Upper lobe of left lung (tissue), 6 donors: Measurements from ENCODE around the gene GLT8D2. TPM values are rescaled to one million over a fixed set of nuclear protein-coding genes. Genes with fewer than 3 reads are reported as not detected.

Experiments
- ATAC-seq, 2 donors: fragments of 200-7000 bp; cut with Tn5 transposase; one replicate each; pipeline ENCODE4 v1.9.1; 2022; ENCODE audit warnings: mild to moderate bottlenecking in 2 of 2, moderate library complexity in 2 of 2; ENCODE audit not compliant: low FRiP score in 2 of 2
- DNase-seq, 2 donors: peaks; one replicate each; pipeline ENCODE4 v3.0.0-alpha.2; 2019 to 2020
- H3K27ac ChIP-seq, 4 donors: fragments of 200-600 bp; sonication (generic); one replicate each; pipeline ENCODE4 v1.5.1; 2016 to 2019
- H3K27me3 ChIP-seq, 4 donors: fragments of 200-600 bp; sonication (generic); one replicate each; pipeline ENCODE4 v1.5.1; 2017 to 2019
- H3K36me3 ChIP-seq, 4 donors: fragments of 200-600 bp; sonication (generic); one replicate each; pipeline ENCODE4 v1.5.1; 2016 to 2019
- H3K4me1 ChIP-seq, 4 donors: fragments of 200-600 bp; sonication (generic); one replicate each; pipeline ENCODE4 v1.5.1; 2018 to 2019
- H3K4me3 ChIP-seq, 4 donors: fragments of 200-600 bp; sonication (generic); one replicate each; pipeline ENCODE4 v1.5.1; 2017 to 2019; ENCODE audit warnings: mild to moderate bottlenecking in 2 of 4, moderate library complexity in 1 of 4
- H3K9me3 ChIP-seq, 4 donors: fragments of 200-600 bp; sonication (generic); one replicate each; pipeline ENCODE4 v1.5.1; 2018 to 2019
- EP300 ChIP-seq, 4 donors: sonication (generic); formaldehyde crosslinking; IDR thresholded peaks; one replicate each; pipeline ENCODE4 v1.5.1; 2017; ENCODE audit warnings: antibody characterized with exemption in 4 of 4, control low read depth in 2 of 4
- POLR2A ChIP-seq, 4 donors: fragments of 450-650 bp; IDR thresholded peaks; one replicate each; pipeline ENCODE4 v1.5.1; 2016 to 2017; ENCODE audit warnings: antibody characterized with exemption in 4 of 4, mild to moderate bottlenecking in 2 of 4
- POLR2AphosphoS5 ChIP-seq, 2 donors: sonication (generic); formaldehyde crosslinking; IDR thresholded peaks; one replicate each; pipeline ENCODE4 v1.5.1; 2017; ENCODE audit warnings: antibody characterized with exemption in 2 of 2
- WGBS, 2 donors: methylation state at CpG; one replicate each; pipeline ENCODE4 v1.1.5; 2017 to 2018; 5-methylcytosine and 5-hydroxymethylcytosine counted together
- total RNA-seq, 6 donors: library from RNA; depleted of rRNA in 4 of 6; stranded (reverse); fragments of >200 nt in 4 of 6; gene quantifications; one replicate each; pipeline versions ENCODE4 v1.1.0 to v1.2.1, GENCODE V29; 2016 to 2021
- TF ChIP-seq, protein P1 (sequence below), 6 experiments: fragments of 450-650 bp in 4 of 6; fragments of 200-600 bp in 2 of 6; sonication (generic) in 2 of 6; IDR thresholded peaks; one replicate each; pipeline ENCODE4 v1.5.1; 2016 to 2019; ENCODE audit warnings: antibody characterized with exemption in 6 of 6
- donor health status: DM: no; HTN: no; CAD: no; lungs with moderate emphysema.
- donor health status: DM: no; HTN: yes; CAD: no; lungs with severe emphysema.

GLT8D2 gene
- total RNA-seq, 6 donors from 2014 or later = 2.4 to 9.5 (median 5.3) TPM; not detected in 1

DNA sequence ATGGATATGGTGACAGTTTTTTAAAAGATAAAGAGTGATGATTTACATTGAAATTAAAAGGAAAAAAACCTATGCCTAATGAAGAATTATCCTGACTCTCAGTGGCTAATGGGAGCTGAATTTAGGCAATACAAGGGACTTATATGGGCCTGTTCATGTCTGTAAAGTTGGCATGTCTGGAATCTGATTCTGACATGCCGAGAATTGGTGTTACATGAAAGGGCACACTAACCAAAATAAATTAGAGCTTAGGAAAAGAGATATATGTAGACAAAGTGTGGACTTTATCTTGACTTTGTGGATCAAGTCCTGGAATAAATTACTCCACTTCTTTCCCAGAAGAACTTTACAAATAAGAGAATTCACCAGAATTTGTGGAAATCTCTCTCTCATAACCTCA, 83.3 kb downstream of the GLT8D2 start:
- DNase-seq (no peak), ATAC-seq (no peak)
- H3K9me3 ChIP-seq = no peaks in the 10 kb centered on the region
- peak overlapping the region; percentile 79 to 93 (median 86) for H3K4me3 ChIP-seq
- H3K27ac ChIP-seq = peak overlapping the region; percentile 95 to 97 (median 96)
- H3K27me3 ChIP-seq = no peaks in the 10 kb centered on the region
- TF ChIP-seq POLR2AphosphoS5 (IDR thresholded peaks at IDR 0.05) (no peak), POLR2A (IDR thresholded peaks at IDR 0.05) (no peak), EP300 (IDR thresholded peaks at IDR 0.05) (no peak)
- TF ChIP-seq, protein P1, sequence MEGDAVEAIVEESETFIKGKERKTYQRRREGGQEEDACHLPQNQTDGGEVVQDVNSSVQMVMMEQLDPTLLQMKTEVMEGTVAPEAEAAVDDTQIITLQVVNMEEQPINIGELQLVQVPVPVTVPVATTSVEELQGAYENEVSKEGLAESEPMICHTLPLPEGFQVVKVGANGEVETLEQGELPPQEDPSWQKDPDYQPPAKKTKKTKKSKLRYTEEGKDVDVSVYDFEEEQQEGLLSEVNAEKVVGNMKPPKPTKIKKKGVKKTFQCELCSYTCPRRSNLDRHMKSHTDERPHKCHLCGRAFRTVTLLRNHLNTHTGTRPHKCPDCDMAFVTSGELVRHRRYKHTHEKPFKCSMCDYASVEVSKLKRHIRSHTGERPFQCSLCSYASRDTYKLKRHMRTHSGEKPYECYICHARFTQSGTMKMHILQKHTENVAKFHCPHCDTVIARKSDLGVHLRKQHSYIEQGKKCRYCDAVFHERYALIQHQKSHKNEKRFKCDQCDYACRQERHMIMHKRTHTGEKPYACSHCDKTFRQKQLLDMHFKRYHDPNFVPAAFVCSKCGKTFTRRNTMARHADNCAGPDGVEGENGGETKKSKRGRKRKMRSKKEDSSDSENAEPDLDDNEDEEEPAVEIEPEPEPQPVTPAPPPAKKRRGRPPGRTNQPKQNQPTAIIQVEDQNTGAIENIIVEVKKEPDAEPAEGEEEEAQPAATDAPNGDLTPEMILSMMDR (IDR thresholded peaks at IDR 0.05) = no peak
- peaks cover 0 to 4% (median 0%) of the 10 kb centered on the region in 4 donors for H3K36me3 ChIP-seq
- H3K4me1 ChIP-seq = peaks cover 23 to 46% (median 36%) of the 10 kb centered on the region in 4 donors
- 18 to 33% methylated on average over 1 of the region's 1 CpG for WGBS, 2 donors

DNA sequence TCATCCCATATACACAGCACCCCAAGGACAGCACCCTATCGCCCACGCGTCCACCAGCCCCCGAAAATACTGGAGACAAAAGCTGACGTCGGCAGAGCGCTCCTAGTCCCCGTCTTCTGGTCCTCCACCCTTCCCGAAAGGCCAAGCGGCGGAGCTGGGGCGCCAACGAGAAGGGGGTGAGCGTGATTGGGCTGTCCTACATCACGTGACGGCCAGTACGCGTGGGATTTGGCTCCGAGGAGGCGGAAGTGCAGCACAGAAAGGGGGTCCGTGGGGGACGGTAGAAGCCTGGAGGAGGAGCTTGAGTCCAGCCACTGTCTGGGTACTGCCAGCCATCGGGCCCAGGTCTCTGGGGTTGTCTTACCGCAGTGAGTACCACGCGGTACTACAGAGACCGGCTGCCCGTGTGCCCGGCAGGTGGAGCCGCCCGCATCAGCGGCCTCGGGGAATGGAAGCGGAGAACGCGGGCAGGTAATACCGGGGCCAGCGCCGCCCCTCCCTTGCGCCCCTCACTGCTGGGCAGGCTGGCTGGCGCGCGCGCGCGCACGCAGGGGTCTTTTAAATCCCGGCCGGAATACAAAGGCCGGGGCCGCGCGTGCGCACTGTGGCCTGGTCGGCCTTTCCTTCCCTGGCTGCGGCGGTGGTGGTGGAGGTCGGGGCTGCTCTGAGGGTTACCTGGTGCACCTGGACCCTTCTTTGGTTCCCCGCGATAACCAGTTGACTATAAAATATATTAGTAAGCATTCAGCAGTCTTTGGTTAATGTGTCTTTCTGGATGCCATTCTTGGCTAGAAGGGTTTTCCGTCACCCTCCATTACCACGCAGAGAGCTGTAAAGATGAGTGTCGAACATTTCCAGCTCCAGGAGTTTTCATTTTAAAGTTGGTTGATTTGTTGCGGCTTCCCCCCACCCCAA, 84.1 kb downstream of the GLT8D2 start, which contains the start of gene TDG:
TSS of gene TDG (plus strand) at position 283 of the 915 bp plus-strand sequence. CDS start at position 449, 166 bp downstream.
- 7 to 18% methylated on average over 14 to 64 of the region's 64 CpGs for WGBS, 2 donors
- Histone ChIP-seq H3K27me3 (no peaks in the 10 kb centered on the region), H3K9me3 (no peaks in the 10 kb centered on the region), H3K4me1 (peaks cover 23 to 46% (median 35%) of the 10 kb centered on the region in 4 donors), H3K36me3 (peaks cover 0 to 4% (median 0%) of the 10 kb centered on the region in 4 donors), H3K4me3 (peak within 1 kb of the TSS; percentile 79 to 93 (median 86)), H3K27ac (peak within 1 kb of the TSS; percentile 95 to 97 (median 96))
- TF ChIP-seq, protein P1 (IDR thresholded peaks at IDR 0.05) = peak in 3 of 6 experiments; percentile 21 to 38 (median 22)
- TF ChIP-seq POLR2A (IDR thresholded peaks at IDR 0.05) = peak in 3 of 4 donors; percentile 75 to 94 (median 84)
- peak; percentile 95 to 98 for TF ChIP-seq POLR2AphosphoS5 (IDR thresholded peaks at IDR 0.05)
- peak in 1 of 4 donors; percentile 56 for TF ChIP-seq EP300 (IDR thresholded peaks at IDR 0.05)
- DNase-seq (peak; percentile 96 to 98), ATAC-seq (peak; percentile 99)

DNA sequence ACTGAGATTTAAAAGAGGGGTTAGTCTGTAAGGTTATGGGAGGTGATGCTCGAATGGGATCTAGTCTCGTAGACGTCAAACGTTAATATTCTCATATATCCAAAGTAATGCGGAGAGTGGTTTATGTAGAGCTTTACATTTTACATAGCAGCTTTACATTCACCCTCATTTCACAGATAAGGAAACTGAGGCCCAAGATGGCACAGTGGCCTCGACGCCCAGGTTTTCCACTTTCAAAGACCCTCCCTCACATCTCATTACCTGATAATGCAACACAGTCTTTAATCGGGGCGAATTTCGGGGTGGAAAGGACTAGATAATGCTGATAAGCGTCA, 84.8 kb downstream of the GLT8D2 start:
- Histone ChIP-seq H3K9me3 (no peaks in the 10 kb centered on the region), H3K4me3 (peak overlapping the region; percentile 66 to 93 (median 86)), H3K4me1 (peaks cover 23 to 46% (median 35%) of the 10 kb centered on the region in 4 donors), H3K27me3 (no peaks in the 10 kb centered on the region), H3K36me3 (peaks cover 0 to 4% (median 0%) of the 10 kb centered on the region in 4 donors), H3K27ac (peak overlapping the region; percentile 95 to 97 (median 96))
- DNase-seq (no peak), ATAC-seq (no peak)
- no peak for TF ChIP-seq EP300 (IDR thresholded peaks at IDR 0.05)
- TF ChIP-seq, protein P1 (IDR thresholded peaks at IDR 0.05) = no peak
- WGBS, 2 donors = 0 to 1% methylated on average over 11 of the region's 11 CpGs

DNA sequence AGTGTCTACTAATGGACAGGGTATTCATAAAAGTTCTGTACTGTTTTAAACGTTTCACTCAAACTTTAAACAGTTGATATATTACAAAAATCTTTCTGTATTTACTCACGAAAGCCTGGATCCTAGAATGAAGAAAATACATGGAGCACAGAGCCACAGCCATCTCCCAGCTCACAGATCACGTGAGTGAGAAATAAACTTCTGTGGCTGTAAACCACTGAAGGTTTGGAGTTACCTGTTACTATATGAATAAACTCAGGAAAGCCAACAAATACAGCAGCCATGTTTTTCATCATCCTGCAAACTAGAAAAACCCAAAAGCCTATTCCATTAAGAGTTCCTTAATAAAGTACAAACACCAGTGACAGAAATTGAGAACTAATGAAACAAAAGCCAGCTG, 85.2 kb downstream of the GLT8D2 start:
- H3K27ac ChIP-seq = peak overlapping the region; percentile 95 to 97 (median 96)
- H3K4me1 ChIP-seq = peaks cover 23 to 41% (median 32%) of the 10 kb centered on the region in 4 donors
- TF ChIP-seq, protein P1 (IDR thresholded peaks at IDR 0.05) = no peak
- no peak for TF ChIP-seq POLR2AphosphoS5 (IDR thresholded peaks at IDR 0.05)
- no peak for TF ChIP-seq POLR2A (IDR thresholded peaks at IDR 0.05)
- no peak for TF ChIP-seq EP300 (IDR thresholded peaks at IDR 0.05)
- no peak for ATAC-seq
- WGBS, 2 donors = 15 to 22% methylated on average over 3 of the region's 3 CpGs
- no peak for DNase-seq
- H3K9me3 ChIP-seq = no peaks in the 10 kb centered on the region
- peaks cover 0 to 4% (median 0%) of the 10 kb centered on the region in 4 donors for H3K36me3 ChIP-seq
- peak overlapping the region; percentile 66 to 93 (median 86) for H3K4me3 ChIP-seq
- H3K27me3 ChIP-seq = no peaks in the 10 kb centered on the region
